Measurements from ENCODE around the gene CACUL1. TPM values are rescaled to one million over a fixed set of nuclear protein-coding genes. Genes with fewer than 3 reads are reported as not detected.

CACUL1 gene
- total and polyA plus RNA-seq, 2 experiments from 2014 or later: 37.5 to 48.3 TPM

- Histone ChIP-seq H3K27me3 (no peaks in the 10 kb centered on the region), H3K36me3 (replicated peaks; ENCODE audit: insufficient read depth, low read depth) (no peaks in the 10 kb centered on the region), H3K4me3 (no peak overlapping the region), H3K9me2 (replicated peaks; ENCODE audit: insufficient read depth) (no peaks in the 10 kb centered on the region), H3K27ac (peak overlapping the region; percentile 77), H3K4me2 (peak overlapping the region; percentile 57), H3K9me3 (ENCODE audit: low read depth) (no peaks in the 10 kb centered on the region), H3K4me1 (ENCODE audit: insufficient read depth) (peaks cover 50% of the 10 kb centered on the region), H4K20me1 (ENCODE audit: insufficient read depth, poor library complexity, severe bottlenecking) (peaks cover 61% of the 10 kb centered on the region), H2AFZ (no peak overlapping the region), H3K79me2 (peaks cover 95% of the 10 kb centered on the region)
- DNase-seq (ENCODE audit: low spot score): peak; percentile 32
- TF ChIP-seq EZH2phosphoT487 (IDR thresholded peaks at IDR 0.05; ENCODE audit: low read depth, severe bottlenecking, unreplicated experiment): no peak
- no peak for TF ChIP-seq CTCF (IDR thresholded peaks at IDR 0.05; ENCODE audit: poor library complexity)
- no peak for TF ChIP-seq EZH2 (IDR thresholded peaks at IDR 0.05; ENCODE audit: borderline replicate concordance)
- WGBS (ENCODE audit: low lambda C conversion rate, missing lambda C conversion rate): 49% methylated on average over 7 of the region's 7 CpGs
Measured at GRCh38 chr10:118730756-118731456, 23.9 kb downstream of the CACUL1 start.

DNA sequence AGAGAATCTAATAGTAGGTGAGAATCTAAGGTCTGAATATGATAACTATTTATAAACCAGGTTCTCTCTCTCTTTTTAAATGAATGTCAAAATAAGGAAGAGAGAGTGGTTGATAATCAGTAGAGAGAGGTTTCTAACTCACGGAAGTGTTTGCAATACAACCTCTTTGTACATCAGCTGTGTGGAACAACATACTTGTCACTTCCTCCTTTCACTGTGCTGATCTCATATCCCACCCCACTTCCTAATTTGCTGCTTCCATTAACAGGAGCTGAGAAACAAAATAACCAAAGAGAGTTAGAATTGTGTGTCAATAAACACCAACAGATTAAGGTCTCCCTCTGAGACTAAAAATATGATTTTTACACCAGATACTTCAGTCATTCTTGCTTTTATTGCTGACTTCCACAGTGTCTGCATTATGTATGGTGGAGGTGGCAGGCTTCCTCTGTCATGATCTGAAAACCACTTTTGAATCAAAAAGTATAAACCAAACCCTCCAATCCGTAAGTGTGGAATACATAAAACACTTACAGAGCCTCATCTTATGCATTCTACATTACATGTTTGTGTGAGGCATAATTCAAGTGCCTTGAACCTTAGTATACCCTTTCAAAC lies 25.0 kb downstream of the CACUL1 start:
- no peaks in the 10 kb centered on the region for H3K27me3 ChIP-seq
- no peaks in the 10 kb centered on the region for H3K9me3 ChIP-seq (ENCODE audit: low read depth)
- no peak for TF ChIP-seq EZH2phosphoT487 (IDR thresholded peaks at IDR 0.05; ENCODE audit: low read depth, severe bottlenecking, unreplicated experiment)
- TF ChIP-seq CTCF (IDR thresholded peaks at IDR 0.05; ENCODE audit: poor library complexity): no peak
- TF ChIP-seq EZH2 (IDR thresholded peaks at IDR 0.05; ENCODE audit: borderline replicate concordance): no peak
- H3K79me2 ChIP-seq: peaks cover 94% of the 10 kb centered on the region
- peaks cover 41% of the 10 kb centered on the region for H3K4me1 ChIP-seq (ENCODE audit: insufficient read depth)
- no peak overlapping the region for H3K4me3 ChIP-seq
- no peaks in the 10 kb centered on the region for H3K9me2 ChIP-seq (replicated peaks; ENCODE audit: insufficient read depth)
- peak overlapping the region; percentile 57 for H3K4me2 ChIP-seq
- 79% methylated on average over 2 of the region's 2 CpGs for WGBS (ENCODE audit: low lambda C conversion rate, missing lambda C conversion rate)
- DNase-seq (ENCODE audit: low spot score): no peak
- H3K27ac ChIP-seq: peak overlapping the region; percentile 77
- no peaks in the 10 kb centered on the region for H3K36me3 ChIP-seq (replicated peaks; ENCODE audit: insufficient read depth, low read depth)
- peaks cover 58% of the 10 kb centered on the region for H4K20me1 ChIP-seq (ENCODE audit: insufficient read depth, poor library complexity, severe bottlenecking)
- no peak overlapping the region for H2AFZ ChIP-seq

DNA sequence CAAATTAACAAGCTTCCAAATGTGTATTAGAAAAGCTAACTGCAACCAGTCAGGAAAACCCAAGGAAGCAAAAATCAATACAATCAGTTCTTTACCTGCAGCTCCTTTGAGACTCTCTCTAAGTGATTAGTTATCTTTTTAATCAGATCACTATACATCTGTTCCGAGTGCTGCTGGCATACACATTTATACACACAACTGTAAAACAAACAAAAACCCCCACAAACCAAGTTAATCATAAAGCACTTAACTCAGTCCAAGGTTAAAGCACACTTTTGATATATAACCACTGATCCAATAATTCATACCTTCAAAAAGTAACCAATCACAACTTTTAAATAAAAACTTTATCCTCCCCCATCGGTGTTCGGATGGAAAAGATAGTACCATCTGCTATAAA lies 25.6 kb downstream of the CACUL1 start:
- WGBS (ENCODE audit: low lambda C conversion rate, missing lambda C conversion rate): 80% methylated on average over 3 of the region's 3 CpGs
- TF ChIP-seq EZH2phosphoT487 (IDR thresholded peaks at IDR 0.05; ENCODE audit: low read depth, severe bottlenecking, unreplicated experiment): no peak
- no peak for TF ChIP-seq CTCF (IDR thresholded peaks at IDR 0.05; ENCODE audit: poor library complexity)
- TF ChIP-seq EZH2 (IDR thresholded peaks at IDR 0.05; ENCODE audit: borderline replicate concordance): no peak
- no peaks in the 10 kb centered on the region for H3K9me2 ChIP-seq (replicated peaks; ENCODE audit: insufficient read depth)
- H3K36me3 ChIP-seq (replicated peaks; ENCODE audit: insufficient read depth, low read depth): no peaks in the 10 kb centered on the region
- no peaks in the 10 kb centered on the region for H3K27me3 ChIP-seq
- no peaks in the 10 kb centered on the region for H3K9me3 ChIP-seq (ENCODE audit: low read depth)
- peak overlapping the region; percentile 77 for H3K27ac ChIP-seq
- H2AFZ ChIP-seq: no peak overlapping the region
- H3K4me2 ChIP-seq: no peak overlapping the region
- peaks cover 58% of the 10 kb centered on the region for H4K20me1 ChIP-seq (ENCODE audit: insufficient read depth, poor library complexity, severe bottlenecking)
- DNase-seq (ENCODE audit: low spot score): no peak
- peaks cover 94% of the 10 kb centered on the region for H3K79me2 ChIP-seq
- H3K4me1 ChIP-seq (ENCODE audit: insufficient read depth): peaks cover 39% of the 10 kb centered on the region
- H3K4me3 ChIP-seq: no peak overlapping the region

Data from hepatocyte (in vitro differentiated cells).